T-helper 1 cell (primary cell): ENCODE results near the gene RIOK2.

ENCODE experiments used
- DNase-seq, 5 donors: peaks; one replicate each; pipeline ENCODE4 v3.0.0-alpha.2; 2012 to 2020

RIOK2 gene

DNA sequence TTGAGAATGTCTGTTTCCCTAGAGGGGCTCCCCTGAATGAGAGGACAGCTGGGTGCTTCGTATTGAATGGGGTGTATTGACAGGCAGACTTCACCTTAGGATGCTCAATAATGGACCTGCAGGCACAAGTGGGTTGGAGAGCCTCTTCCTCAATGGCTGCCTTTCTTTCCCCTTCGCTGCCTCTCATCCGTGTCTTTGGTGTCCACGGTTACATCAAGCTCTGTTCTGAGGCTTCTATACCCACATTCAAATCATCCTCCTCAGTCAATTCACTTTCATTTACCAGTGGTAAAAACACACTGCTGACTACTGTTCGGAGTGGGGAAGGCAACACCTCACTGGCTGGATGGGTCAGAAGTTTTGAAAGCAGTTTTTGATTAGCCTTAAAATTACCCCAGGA, 61.2 kb downstream of the RIOK2 start:
- DNase-seq = no peak

DNA sequence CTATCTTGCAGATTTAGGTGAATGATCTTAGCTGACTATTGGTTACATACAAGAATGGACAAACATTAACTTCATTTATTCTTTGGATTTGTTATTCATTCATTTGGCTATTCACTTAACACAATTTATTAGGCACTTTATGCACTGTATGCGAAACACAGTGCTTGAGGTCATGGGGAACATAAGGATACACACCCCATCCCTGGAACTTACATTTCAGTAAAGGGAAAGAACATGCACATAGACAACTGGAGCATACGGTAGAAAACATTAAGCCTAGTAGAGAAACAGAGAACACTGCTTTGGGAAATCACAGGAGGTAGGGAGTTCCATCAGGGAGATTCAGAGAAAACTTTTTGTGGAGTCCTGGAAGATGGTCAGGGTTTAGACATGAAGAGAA, 62.9 kb downstream of the RIOK2 start:
- no peak for DNase-seq

DNA sequence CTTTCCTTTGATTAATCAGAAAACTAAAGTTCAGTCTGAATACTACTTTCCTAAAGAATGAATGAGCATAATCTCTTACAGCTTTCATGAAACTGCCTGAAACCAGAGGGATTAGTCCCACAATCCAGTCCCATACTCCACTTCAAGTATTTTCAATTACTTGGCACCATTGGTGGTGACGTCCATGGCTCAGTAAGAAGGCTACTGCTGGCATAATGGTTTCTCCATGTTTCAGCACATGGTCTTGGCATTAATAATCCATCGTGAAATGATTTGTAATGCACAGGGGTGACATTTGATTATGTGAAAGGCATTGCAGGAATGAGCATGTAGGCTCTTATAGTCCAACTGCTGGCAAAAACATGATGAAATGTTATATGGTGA, 64.0 kb downstream of the RIOK2 start:
- DNase-seq = no peak

DNA sequence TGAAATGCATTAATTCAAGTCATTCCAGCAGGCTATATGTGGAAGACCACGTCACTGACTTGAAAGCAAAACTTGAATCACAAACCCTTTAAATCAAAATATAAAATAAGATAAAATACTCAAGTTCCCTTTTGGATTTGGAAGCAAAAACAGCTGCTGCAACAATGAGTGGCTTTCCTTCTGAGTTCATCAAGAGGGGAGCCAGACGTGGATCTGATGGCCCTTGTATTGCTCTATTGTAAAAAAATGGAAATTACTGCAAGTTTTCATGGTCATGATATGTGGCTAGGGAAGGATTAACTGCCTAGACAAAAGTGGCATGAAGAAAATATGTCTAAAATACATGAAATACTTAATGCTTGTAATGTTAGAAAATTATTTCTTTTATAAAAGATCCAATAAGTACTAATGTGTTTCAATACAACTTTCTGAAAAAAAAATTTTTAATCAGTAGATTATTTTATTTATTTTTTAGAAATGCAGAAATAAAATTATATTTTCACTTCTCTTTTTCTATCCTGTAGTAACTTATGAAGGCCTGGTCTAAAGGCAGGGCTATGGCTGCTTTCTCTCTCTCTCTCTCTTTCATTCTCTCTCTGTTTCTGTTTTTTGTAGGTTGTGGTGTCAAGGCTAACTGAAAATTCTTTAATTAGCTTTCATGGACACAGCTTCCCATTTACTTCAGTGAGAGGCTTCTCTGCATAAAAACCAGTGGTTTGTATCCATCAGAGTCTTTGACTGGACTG, 64.6 kb downstream of the RIOK2 start:
- no peak for DNase-seq

DNA sequence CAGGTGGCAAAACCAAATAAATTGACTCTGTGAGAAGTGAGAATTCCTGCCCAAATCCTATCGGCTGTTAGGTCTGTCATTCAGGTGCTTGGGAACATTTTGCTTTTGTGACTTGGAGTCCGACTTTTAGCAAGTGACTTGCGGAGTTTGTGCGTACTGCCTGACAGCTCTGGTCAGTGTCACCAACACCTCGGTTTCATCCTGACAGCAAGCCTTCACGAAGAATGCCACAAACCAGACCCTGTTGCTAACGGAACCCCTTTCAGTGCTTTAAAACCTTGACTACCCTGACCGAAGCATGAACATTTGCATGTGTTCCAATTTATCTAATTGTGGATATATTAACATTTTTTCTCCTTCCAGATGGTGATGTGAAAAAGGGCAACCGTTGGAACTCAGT, 67.1 kb downstream of the RIOK2 start:
- no peak for DNase-seq

DNA sequence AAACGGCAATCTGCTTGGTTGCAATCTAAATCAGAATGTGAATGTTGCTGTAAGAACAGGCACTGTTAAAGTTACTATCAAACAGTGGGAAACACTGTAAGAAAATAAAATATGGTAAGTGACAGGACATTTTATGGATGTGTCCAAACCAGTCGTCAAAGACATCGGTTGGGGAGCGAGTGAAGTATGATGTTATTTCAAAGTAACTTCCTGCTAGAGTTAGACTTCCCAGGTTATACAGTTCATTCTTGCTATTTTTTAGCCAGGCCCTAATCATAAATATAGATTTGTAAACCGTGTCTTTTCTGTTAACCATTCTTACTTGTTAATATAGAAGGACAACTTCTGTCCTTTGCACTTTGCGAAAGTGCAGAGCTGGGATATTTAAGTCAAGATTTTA, 70.8 kb downstream of the RIOK2 start:
- DNase-seq = no peak

DNA sequence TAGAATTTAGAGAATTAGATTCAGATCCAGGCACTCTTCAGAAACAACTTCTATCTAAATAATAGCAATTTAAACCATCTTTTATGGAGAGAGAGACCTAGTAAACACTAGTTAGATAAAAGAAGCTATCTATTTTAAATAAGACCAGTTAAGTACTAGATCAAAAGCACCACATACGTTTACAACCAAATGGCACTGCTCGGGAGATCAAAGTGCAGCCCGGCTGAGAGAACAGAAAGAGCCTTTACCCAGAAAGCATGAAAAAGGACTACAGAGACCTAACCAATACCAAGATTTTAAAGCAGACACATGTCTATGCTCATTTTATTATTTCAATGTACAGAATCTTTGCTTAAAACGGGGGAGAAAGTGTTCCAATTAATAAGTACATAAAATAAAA, 71.4 kb downstream of the RIOK2 start:
- DNase-seq = no peak

DNA sequence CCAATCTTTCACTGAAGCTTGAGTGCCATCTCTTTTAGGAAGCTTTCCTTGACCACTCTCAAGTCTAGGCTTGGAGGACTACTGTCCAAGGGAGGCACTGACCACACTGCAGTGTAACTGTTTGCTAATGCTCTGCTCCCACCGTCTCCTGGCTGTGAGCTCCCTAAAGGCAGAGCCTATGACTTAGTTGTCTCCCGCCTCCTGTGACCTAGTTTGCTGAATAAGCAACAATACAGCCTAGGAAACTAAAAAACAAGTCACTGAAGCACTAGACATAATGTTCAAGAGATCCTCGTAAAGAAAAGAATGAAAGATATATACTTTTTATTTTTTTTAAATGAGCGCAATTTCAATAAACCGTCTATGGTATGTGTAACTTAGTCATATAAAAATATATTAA, 72.0 kb downstream of the RIOK2 start:
- DNase-seq = no peak
